ENCODE data around the gene SLC30A2.

DNA sequence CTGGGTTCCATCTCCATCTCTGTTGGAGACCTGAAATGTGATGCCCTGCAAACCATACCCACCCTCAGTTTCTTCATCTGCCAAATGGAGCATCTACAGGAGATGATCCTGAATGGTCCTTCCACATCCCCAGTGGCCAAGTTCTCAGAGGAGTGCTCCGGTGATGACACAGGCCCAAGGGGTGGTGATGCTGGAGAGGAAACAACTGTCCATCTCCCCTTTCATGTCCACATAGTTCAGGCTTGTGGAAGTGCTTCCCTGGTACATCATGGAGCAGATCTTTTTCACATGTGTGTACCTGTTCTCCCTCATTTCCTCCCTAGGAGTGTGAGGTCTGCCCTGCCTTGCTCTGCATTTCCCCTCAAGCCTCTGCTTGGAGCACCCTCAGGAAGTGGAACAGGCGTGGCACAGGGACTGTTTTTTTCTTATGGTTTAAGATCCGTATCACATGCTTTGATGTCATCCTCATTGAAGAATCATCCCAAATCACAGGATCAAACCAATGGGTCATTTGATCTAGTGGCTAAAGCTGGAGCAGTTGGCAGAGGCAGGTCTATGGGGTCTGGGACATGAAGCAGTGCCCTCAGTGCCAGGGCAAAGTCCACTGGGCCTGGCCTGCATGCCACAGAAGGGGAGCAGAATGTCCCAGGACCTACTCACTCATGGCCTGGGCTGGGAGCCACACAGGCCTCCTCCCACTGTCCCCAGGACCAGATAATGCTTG, 29.7 kb upstream of the SLC30A2 start:
- TF ChIP-seq, protein P1, sequence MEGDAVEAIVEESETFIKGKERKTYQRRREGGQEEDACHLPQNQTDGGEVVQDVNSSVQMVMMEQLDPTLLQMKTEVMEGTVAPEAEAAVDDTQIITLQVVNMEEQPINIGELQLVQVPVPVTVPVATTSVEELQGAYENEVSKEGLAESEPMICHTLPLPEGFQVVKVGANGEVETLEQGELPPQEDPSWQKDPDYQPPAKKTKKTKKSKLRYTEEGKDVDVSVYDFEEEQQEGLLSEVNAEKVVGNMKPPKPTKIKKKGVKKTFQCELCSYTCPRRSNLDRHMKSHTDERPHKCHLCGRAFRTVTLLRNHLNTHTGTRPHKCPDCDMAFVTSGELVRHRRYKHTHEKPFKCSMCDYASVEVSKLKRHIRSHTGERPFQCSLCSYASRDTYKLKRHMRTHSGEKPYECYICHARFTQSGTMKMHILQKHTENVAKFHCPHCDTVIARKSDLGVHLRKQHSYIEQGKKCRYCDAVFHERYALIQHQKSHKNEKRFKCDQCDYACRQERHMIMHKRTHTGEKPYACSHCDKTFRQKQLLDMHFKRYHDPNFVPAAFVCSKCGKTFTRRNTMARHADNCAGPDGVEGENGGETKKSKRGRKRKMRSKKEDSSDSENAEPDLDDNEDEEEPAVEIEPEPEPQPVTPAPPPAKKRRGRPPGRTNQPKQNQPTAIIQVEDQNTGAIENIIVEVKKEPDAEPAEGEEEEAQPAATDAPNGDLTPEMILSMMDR (IDR thresholded peaks at IDR 0.05) = no peak
- TF ChIP-seq POLR2A (IDR thresholded peaks at IDR 0.05) (no peak), POLR2AphosphoS5 (IDR thresholded peaks at IDR 0.05) (no peak)
